NCI-H1417 (cell line): Measurements from ENCODE around the gene TTC34.

ENCODE experiments used
- DNase-seq, 3 experiments: peaks; one replicate each; lab custom pipeline; 2025; lab: John Stamatoyannopoulos, UW

TTC34 gene

DNA sequence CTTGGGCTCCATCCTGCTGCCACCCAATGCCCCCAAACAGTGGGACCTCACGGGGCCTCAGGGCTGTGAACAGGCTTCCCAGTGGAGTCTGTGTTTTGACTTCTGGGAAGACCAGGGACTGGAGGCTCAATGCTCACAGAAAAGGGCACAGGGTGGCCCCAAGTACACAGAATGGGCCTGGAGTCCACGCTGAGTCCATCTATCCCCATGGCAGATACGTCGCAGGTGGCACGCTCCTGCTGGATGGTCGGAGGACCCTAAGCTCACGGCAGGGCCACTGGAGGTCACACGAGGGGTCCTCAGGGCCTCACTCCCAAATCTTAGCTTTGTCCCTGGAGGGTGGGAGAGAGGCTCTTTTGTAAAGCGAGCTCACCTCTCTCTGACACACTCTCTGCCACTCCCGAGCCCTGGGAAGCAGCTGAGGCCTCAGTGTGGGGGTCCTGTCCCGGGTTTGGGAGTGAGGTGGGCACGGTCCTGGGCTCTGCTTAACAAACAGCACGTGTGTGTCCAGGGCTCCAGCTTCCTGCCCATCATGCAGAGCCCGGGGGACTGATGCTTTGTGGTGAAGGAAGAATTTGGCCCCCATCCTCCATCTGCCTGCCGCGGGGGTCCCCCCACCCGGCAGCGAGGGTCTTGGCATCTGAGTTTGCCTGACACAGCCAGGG, 27.2 kb upstream of the TTC34 start:
- no peak for DNase-seq

DNA sequence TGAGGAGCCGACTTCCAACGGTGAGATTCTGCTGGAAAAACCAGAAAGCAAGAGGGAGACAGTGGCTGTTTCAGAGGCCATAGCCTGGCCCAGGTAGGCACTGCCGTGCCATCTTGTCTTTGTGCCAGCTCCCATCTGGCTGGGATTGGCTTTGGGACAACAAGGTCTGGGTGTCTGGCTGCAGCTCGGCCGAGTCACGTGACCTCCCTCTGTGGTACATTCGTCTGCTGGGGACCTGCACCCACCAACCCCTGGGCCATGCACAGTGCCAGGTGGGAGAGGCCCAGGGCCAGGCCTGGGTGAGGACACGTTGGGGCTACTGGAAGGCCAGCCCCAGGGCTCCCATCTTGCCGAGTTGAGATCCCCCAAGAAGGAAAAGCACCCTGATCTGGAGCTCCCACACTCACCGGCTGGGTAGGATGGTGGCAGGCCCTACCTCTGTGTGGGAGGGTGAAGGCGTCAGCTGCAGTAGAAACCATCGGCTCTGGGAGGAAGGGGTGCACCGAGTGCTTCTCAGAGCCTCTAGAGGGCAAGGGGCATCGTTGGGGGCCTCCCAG, 25.3 kb upstream of the TTC34 start:
- DNase-seq, result no peak

DNA sequence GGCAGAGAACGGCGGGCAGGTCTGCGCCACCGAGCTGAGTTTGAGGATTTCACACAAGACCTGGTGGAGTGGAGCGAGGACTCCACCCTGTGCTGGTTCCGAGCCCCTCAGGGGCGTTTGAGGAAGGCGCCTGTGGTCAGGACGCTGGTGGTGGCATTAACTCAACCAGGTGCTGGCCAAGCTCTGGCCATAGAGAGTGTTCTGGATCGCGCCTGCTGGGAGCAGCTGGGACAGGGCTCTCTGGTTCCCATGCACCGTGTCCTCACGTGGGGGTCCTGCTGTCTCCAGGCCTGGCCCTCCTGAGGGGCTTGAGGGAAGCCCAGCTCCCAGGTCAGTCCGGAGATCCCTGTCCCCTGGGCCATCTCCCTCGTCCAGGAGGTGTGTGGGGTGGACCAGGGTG, 24.8 kb upstream of the TTC34 start:
- DNase-seq, result no peak

DNA sequence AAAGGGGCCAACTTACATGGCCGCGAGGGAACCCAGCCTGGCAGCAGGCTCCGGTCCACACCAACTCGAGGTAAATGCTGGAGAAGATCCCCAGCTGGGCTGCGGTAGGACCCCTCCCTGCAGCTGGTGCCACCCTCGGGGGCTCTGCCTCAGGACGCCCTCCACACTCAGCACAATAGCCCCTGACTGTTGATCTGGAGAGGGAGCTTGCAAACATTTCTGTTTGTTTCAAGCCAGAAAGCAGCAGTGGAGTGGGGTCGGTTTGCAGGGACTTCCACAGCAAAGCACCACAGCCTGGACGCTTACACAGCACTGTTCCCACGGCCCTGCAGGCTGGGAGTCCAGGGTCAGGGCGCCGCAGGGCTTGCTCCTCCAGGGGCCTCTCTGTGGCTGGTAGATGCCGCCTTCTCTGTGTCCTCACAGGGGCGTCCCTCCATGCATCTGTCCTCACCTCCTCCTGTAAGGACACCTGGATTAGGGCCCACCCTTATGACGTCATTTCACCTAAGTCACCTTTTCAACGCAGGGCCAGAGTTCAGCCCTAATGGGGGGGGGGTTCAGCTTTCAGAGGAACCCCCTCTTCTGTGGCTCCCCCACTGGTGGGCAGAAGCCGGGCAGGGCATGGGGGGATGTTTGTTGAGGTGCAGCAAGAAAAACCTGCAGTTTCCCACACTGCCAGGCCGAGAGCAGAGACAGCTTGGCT, 24.1 kb upstream of the TTC34 start:
- DNase-seq, result no peak

DNA sequence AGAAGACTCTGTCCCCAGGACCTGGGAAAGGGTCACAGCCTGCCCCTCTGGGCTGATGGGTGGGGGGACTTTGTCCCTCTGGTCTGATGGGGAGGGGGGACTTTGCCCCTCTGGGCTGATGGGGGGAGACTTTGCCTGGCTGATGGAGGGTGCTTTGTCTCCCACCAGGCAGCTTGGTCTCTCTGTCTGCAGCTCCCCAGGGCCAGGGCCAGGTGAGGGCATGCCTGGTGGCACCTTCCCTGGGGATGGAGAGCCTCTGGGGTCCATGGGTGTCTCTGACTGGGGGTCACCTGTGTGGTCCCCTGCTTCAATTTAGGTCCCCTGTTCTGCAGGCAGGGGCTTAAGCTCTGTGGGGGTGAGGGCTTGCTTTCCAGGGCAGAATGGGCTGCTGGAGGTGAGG, 23.5 kb upstream of the TTC34 start:
- no peak for DNase-seq

DNA sequence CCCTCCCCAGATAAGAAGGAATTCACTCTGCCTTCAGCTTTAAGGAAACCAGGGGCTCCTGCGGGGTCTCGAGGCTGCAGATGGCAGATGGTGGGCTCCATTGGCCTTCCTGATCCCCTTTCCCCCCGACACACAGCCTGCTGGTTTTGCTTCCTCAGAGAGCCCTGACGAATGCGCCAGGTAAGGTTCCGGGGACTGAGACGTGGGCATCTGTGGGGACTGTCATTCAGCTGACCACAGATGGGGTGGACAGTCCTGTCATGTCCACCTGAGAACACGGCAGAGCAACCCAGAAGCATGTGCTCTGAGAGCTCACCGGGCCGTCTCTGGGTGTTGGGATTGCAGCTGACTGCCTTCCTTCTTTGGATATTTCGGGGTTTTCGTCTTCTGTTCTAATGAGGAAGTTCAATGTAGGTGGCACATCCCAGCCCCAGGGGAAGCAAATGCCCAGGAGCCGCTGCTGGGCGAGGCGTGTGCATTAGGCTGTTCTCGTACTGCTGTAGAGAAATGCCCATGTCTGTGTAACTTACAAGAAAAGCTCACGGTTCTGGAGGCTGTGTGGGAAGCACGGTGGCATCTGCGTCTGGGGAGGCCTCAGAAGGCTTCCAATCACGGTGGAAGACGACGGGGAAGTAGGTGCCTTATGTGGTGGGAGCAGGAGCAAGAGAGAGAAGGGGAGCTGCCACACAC, 22.6 kb upstream of the TTC34 start:
- no peak for DNase-seq

DNA sequence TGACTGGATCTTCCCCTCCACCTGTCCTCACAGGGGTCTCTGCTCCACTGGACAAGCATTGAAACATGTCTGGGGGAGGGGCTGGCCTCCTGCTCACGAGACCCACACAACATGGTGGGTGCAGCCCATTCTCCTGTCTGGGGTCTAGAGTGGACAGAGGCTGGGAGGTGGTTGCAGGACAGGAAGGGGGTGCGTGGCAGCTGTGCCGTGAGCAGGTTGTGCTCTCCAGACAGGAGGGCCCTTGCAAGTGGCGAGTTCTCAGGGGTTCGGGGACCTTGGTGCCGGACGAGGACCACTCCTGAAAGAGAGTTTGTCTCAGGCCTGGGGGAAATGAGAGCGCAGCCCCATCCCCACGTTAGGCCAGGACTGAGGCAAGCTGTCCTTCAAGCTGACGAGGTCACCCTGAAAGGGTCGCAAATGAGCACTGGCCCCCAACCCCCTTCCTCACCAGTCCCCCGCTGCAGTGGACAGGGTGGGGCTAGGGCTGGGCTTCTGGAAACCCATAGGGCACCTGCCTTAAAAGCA, 21.2 kb upstream of the TTC34 start:
- DNase-seq, result no peak

DNA sequence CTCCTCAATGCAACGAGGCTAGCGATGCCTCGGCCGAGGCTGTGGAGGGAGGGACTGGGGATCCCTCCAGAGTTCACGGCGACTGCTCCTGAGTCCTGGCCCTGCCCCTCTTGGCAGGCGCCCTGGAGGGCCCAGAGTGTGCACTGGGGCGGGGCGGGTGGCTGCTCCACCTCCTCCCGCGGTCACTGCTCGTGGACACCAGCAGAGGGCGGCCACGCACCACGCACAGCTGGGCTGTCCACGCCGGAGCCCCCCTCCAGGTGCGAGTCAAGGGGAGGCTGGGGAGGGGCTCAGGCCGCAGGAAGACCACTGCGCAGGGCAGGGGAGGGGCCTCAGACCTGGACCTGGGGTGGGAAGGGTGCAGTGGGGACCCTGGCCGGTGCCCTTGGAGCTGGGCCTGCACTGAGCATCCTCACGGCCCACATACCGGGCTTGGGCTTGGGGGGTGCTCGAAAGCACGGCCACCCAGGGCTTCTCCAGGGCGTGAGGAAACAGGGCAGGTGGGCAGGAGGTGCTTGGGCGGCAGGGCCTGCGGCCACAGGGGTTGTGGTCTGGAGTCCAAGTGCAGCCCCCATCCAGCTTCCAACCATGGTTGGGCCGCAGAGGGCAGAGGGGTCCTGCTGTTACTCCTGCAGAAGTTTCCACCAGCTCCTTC, 20.6 kb upstream of the TTC34 start:
- peak in 2 of 3 experiments; percentile 20 to 37 for DNase-seq

DNA sequence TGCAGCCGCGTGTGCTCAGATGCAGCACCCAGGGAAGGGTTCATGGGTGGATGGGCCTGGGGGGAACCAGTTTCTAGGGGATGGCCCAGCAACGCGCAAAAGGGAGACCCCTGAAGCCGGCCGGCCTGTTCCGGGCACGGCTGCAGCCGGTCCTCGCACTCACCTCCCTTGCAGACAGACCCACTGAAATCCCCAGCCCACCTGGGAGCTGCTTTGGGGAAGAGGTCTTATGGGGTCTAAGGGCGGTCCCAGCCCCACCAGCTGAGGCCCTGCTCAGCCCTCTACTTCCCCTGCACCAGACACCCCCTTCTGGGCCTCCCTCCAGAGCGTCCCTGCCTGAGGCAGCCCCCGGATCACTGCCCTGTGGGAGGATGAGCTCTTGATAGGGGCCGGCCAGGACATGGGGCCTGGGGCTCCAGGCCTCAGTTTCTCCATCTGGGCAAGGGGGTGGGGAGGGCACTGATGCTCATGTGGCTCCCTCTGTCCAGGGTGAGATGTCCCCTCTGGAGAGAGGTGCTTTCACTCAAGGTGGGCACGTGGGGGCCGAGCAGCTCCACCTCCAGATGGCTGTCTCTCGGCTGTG, 20.0 kb upstream of the TTC34 start:
- DNase-seq, result no peak

DNA sequence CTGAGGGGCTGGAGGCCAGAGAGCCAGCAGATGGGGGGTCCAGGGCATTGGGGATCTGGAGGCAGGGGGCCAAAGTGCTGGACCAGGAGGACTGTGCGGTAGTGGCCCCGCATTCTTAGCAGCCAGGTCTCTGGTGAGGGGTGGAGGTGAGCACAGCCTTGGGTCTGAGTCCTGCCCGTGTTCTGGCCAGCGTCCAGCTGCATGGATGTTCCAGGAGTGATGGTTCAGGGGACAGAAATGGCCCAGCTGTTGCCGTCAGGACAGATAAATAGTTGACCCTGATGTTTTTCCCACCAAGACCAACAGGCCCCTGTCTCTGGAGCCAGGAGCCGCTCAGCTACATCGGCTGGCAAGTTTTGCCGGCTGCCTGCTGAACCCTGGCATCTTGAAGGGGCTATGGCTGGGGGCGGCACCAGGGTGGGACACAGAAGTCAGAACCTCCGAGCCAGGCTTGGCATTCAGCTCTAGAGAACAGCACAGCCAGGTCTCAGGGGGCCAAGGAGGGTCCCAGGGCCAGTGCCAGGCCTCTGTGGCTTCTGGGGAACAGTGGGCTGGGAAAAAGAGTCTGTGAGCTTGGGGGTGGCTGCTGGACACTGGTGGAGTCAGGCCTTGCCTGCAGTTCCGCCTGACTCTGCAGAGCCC, 19.4 kb upstream of the TTC34 start:
- no peak for DNase-seq

DNA sequence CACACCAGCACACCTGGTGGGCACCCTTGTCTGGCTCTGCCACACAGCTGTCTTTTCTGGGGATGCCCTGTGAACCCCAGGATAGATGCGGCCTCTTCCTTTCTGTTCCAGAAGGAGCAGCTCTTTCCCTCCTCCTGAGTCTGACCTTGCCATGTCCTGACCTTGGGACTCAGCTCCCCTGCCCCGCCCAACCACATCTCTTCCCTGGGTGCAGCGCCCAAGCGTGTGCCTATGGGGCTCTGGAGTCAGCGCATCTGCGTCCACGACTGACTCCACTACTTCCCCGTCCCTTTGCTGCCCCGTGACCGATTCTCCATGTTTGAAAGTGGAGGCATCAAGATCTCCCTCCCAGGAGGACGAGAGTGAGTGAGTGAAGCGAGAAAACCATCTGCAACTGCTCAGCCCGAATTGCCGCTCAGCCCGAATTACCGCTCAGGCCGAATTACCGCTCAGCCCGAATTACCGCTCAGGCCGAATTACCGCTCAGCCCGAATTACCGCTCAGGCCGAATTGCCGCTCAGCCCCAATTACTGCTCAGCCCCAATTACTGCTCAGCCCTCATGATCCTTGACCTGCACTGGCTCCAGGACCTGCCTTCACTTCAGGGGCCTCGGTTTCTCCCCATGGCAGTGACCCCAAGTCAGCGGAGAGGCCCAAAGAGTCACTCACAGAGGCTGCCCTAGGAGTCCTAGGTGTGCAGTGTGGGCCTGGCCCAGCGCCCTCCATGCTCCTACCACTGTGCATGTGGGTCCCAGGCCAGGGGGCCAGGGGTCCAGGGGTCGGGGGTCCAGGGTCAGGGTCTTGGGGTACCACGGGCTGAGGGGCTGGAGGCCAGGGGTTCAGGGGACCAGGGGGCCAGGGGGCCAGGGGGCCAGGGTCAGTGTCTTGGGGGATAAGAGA, 18.6 kb upstream of the TTC34 start:
- no peak for DNase-seq

DNA sequence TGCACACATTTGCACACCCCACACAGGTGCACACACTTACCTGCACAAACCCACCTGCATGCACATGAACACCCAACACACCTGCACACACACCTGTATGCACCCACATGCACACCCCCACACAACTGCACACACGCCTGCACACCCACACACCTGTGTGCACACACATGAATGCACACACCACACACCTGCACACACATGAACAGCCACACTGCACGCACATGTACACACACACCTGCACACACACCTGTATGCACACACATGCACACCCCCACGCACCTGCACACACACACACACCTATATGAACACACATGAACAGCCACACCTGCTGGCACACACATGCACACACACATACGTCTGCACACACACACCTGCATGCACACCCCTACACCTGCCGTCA, 17.9 kb upstream of the TTC34 start:
- no peak for DNase-seq

DNA sequence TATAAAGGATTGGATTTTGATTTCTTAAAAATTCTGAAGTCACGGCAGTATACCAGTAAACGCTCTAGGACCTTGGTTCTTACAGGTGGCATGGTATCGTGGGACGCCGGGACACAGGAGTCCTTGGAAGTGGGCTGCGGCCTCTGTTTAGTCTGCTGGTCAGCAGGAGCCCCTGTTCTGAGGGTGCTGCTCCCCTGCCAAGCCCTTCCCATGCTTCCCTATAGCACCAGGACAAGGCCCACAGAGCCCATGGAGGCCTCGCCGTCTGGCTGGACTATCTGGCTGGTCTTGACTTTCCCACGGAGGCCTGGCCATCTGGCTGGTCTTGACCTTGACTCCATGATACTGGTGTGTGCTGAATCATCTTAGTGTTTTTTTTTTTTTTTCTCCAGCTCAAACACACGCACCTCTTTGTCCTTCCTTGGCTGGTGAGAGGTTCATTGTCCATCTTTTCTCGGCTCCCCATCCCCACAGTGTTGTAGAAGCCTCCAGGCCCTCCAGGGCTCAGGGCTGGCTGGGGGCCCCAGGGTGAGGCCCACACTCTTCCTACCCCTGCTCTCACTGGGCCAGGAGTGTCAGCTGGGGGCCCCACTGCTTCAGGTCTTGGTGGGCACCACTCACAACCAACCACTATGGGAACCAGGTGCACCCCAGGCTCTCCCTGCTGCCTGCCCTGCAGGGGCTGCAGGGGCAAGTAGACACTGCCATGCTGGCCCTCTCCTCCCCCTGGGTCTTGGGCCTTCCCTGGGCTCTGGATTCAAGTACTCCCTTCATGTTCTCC, 16.5 kb upstream of the TTC34 start:
- no peak for DNase-seq

DNA sequence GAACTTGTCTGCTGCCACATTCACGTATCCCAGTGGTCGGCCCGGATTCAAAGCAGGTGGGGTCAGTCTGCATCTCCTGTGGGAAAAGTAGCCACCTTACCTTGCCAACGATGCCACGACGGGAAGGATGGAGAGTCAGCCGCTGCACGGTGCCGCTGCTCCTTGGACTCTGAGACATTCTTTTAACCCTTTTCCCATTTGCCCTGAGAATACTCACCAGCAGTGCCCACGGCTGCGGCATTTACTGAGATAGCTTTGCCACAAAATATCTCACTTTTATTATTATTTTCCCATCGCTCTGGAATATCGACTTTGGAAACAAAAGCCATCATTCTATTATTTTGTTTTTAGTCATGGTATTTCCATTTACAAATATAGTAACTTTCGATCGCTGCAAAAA, 15.3 kb upstream of the TTC34 start:
- no peak for DNase-seq

DNA sequence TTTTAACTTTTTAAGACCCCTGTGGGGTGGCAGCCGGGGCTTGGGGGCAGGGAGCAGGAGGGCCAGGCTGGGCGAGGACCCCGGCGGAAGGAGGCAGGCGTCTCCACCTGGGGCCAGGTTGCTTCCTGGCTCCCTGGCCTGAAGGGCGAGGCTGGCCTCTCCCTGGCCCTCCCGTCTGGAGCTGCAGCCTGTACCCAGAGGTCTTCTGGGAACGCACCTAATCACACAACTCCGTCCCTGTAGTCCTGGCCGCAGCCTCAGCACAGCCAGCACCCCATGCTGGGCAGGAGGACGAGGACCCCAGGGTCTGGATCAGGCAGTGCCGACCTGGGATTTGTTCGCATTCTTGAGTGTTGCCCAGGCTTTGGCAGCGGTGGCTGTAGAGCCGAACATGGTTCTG, 14.1 kb upstream of the TTC34 start:
- DNase-seq, result no peak

DNA sequence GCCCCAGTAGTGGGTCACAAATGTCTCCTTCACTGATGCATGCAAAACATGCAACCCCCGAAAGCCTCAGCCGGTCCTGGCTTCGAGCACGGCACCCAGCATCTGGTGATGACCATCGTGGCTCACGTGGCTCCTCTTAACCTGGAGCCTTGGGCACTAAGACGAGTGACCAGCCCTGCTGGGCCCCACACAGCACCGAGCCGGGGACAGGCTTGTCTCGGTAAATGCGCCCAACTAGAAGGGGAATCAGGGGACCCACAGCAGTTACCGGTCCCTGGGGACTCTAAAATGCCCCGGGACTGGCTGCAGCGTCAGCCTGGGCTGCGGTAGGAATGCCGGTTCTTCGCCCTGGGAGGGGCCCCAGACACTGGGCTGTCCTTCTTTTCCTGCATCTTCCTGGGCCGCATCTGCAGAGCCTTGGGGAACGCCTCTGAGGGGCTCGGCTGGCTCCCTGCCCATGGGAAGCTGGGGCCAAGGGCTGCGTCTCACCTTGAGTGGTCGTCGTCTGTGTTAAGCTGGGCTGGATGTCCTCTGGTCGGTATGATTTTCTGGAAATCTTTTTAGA, 13.1 kb upstream of the TTC34 start:
- no peak for DNase-seq

DNA sequence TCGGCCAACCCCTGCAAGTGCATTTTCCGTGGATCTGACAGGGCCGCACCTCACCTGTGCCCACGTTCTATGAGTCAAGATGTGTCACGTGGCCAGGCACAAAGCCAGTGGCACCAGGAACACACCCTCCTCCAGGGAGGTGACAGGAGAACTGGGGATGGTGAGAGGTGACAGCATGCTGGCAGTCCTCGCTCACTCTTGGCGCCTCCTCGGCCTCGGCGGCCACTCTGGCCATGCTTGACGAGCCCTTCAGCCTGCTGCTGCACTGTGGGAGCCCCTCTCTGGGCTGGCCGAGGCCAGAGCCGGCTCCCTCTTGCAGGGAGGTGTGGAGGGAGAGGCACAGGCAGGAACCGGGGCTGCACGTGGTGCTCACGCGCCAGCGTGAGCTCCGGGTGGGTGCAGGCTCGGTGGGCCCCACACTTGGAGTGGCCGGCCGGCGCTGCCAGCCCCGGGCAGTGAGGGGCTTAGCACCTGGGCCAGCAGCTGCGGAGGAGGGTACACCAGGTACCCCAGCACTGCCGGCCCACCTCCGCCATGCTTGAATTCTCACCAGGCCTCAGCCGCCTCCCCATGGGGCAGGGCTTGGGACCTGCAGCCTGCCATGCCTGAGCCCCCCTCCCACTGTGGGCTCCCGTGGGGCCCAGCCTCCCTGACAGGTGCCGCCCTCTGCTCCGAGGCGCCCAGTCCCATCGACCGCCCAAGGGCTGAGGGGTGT, 11.6 kb upstream of the TTC34 start:
- no peak for DNase-seq

DNA sequence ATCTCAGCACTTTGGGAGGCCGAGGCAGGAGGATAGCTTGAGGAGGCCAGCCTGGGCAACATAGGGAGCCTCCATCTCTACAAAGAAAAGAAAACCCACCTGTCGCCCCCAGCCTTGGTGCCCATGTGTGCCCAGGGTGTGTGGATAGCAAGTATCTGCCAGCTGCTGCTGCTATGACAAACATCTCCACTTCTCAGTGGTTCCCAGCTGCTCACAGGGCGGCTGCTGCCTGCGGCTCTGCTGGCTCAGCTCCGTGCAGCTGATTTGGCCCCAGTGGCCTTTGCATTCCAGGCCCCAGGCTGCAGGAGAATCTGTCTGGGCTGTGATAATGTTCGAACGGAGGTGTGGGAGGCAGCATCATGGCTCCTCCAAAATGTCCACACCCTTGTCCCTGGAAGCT, 10.6 kb upstream of the TTC34 start:
- DNase-seq, result no peak

DNA sequence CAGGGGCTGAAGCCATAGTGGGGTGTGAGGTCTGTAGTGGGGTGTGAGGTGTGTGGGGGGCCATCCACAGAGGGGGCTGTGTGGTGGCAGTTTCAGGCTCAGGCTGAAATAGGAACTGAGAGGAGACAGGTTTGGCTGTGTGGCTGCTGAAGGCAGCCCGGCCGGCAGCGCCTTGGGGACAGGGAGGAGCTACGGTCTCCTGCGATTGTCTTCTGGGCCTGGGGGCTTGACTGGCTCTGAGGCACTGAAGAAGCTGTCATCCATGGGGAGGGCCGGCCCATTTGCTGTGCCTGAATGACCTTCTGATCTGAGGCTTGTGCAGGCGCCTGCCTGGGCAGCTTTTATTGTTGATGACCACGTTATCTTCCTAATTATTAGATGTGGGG, 10.0 kb upstream of the TTC34 start:
- no peak for DNase-seq
